GM18526 (cell line): ENCODE results near the gene WBP1L.

Experiments
- POLR2A ChIP-seq: IDR thresholded peaks from 3 replicates; pipeline ENCODE4 v1.6.1; 2011; ENCODE audit not compliant: insufficient read length; ENCODE audit errors: extremely low read depth

The WBP1L gene

DNA sequence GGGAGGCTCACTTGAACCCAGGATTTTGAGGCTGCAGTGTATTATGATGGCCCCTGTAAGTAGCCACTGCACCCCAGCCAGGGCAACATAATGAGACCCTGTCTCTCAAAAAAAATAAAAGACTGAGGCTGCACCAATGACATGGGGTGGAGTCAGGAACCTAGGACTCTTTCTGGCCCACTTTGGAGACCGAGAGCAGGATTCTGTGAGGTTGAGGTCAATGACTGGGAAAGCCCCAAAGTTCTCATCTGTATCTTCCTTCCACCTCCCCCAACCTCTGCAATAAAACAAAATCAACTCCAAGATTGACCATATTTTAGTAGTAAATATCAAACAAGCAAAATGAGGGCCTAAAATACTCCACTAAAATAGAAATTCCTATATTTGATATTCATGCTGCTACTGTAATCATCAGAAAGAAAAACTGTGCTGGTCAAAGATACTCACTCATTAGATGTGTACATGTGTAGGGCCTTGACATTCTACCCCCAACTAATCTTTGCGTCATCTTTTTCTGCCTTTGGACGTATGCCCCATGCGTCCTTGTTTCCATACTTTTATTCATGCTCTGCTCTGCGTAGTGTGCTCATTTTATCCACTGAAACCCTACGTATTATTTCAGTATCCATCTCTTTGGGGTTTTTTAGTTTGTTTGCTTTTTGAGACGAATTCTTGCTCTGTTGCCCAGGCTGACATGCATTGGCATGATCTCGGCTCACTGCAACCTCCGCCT lies 23.8 kb downstream of the WBP1L start:
- no peak for TF ChIP-seq POLR2A

DNA sequence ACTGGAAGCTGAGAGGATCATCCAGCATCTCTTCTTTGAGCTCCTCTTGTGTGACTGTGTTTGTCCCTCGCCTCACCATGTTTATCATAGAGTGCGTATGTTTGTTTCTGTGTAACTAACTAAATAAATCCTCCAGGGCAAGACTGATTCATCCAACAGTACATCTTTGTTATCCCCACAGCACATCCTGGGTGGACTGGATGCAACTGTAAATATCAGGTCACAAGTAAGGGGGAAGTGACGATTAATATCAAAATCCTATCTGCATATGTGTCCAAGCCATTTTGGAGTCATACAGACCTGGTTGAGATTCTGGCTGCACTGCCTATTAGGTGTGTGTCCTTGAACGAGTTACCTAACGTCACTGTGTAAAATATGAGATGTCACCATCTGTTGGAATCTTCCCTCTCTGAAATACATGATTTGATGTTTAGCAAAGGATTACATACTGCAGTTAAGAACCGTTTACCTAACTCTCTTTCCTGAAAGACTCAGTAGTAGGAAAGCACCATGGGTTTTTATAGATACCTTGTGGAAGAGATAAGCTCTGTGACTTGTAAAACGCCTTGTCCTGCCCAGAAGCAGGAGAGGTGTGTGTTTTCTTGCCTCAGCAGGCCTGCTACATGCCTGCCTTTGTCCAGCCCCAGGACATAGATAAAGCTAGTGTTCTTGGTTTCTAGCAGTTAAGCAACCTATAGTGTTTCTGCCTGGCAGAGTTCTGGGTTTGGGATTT lies 25.8 kb downstream of the WBP1L start:
- TF ChIP-seq POLR2A = no peak

DNA sequence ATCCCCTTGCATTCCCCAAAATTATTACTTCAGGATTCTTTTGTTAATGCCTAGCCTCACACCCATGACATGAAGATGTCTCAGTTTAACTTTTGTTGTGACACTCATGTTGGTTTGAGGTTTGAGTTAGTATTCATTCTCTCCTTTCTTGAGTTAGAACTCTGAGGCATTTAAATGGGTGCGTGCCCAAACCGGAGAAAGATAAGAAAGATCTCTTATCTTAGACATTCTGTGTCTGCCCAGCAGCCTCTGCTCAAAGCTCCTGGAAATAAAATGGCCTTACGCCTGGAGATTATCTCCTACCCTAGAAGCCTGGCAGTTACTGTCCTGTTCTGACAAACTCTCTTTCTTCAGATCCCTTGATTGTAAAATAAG lies 26.3 kb downstream of the WBP1L start:
- TF ChIP-seq POLR2A = no peak

DNA sequence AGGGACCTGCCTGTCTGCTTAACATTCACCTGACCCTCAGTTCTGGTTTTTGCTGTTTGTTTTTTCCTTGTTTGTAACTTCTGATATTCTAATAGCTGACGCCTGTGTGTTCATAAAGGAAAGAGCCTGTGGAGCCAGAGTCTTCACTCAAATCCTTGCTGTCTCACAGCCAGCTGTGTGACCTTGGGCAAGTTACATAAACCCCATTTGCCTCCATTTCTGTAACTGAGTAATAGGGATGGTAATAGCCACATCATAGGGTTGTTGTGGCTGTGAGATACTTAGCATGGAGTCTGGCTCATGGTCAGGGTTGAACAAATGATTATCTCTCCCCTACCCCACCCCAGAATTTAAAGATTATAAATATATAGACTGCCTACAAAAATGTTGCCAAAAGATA lies 27.0 kb downstream of the WBP1L start:
- no peak for TF ChIP-seq POLR2A

DNA sequence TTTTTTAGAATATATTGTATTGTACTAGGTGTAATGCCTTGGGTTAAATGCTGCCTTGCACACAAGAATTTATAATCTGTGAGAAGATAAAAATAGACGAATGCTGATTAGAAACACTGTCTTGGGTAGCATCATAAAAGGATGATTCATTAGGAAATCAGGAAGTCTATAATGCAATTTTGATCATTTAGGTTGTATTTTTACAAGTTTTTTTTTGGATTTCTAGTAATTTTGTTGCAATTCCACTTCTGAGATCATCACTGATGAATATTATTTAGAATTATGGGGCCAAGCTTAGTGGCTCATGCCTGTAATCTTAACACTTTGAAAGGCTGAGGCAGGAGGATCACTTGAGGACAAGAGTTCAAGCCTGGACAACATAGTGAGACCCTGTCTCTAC lies 29.6 kb downstream of the WBP1L start:
- TF ChIP-seq POLR2A = no peak

DNA sequence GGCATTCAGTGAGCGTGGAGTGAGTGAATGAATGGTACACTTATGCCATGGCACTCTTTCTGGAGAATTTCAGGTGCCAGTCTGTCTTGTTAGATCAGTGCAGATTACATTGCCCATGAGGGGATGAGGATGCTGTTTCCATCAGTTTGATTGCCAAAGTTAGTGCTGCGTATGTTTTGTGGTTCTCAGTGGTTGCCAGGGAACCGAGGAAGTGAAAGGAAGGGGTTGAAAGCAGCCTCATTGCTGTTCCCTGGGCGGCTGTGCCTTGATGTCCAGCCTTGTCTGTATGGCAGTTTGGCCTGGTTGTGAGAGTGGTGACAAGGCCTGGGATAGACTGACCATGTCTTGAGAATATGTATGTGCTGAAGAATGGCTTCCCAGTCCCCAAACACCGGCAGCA lies 30.2 kb downstream of the WBP1L start:
- TF ChIP-seq POLR2A = no peak

DNA sequence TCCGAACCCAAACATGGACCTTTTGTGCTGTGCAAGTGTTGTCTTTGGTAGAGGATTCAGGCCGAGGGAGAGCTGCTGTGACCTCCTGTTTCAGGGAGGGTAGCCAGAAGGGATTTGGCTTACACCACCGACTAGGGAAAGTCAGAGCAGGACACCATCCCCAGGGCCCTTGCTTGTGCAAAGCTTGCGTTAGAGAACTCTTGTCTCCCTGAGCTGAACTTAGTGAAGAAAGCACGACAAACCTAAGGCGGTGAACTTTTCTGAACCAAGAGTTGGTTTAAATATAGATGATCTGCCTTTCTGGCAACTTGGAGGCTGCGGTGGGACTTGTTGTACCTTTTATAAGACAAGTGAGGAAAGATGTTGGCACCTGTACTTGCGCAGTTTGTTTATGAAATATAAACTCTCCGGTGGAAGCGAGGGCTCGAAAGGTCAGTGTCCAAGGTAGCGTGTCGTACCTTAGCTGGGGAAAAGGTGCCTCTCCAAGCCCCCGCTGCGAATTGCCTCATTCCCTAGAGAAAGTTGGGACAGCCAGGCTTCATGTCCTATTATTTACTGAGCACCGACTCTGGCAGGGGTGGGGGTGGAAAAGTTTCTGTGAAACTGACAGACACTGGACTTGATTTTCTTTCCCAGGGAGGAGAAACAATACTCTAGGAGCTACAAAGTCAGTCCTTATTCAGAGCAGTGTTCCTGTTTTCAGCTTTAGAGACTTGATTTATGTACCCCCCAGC lies 31.6 kb downstream of the WBP1L start:
- no peak for TF ChIP-seq POLR2A

DNA sequence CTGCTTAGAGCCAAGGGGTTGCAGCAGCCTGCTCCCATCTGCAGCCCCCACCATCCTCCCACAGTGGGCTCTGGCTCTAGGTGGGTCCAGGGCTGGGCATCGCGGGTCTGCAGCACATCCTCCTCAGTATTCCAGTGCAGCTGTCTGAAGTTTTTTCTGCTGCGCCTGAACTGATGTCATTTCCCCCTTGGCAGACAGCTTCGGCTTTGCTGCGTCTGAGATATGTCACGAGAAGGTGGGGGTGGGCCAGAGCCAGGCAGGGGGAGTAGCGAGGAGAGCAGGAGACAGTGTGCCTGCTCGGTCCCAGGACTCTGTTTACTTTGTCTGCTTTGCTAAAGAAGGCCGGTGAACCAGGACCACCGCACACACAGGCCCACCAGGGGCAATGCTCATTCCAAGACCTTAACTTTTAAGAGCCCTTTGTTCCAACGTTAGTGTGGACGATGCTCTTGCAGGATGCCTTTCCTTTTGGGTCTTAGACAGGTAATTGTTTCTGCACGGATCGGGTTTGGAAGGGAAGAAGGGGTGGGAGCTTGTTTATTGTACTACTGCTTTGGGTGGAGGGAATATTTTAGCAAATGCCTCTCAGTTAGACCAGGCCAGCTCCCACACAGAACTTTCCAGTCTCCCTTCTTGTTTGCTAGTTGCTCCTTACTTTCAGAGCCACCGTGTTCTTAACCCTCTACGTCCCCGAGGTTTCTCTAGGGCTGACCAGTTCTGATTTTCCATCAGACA lies 32.4 kb downstream of the WBP1L start:
- TF ChIP-seq POLR2A = no peak

DNA sequence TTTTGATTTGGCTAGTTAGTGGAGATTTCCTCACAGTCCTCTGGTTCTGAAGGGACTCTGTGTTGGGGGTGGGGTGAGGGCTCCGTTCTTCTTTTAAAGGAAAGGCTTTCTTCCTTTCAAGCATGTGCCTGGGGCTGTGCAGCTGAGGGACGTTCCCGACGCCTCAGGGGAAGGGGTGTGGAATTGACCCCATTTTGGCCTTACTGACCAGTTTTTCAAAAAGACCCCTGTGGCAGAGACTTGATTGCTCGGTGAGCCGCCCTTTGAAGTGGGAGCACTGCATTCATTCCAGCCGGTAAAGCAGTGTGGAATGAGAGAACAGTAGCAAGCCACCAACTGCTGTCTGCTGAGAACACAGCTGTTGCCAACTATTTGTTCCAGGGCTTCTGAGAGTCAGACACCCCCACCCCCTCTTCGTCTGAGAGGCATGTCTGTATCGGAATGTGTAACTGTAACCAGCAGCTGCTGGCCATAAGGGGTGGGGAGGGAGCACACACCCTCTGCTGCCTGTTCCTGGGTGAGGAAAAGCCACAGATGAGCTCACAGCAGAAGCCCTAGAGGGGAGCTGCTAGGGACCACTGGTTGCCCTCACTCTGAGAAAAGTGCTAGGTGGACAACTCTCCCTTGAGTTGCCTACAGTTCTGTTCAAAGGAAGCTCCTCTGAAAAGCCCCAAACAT lies 33.2 kb downstream of the WBP1L start:
- no peak for TF ChIP-seq POLR2A

DNA sequence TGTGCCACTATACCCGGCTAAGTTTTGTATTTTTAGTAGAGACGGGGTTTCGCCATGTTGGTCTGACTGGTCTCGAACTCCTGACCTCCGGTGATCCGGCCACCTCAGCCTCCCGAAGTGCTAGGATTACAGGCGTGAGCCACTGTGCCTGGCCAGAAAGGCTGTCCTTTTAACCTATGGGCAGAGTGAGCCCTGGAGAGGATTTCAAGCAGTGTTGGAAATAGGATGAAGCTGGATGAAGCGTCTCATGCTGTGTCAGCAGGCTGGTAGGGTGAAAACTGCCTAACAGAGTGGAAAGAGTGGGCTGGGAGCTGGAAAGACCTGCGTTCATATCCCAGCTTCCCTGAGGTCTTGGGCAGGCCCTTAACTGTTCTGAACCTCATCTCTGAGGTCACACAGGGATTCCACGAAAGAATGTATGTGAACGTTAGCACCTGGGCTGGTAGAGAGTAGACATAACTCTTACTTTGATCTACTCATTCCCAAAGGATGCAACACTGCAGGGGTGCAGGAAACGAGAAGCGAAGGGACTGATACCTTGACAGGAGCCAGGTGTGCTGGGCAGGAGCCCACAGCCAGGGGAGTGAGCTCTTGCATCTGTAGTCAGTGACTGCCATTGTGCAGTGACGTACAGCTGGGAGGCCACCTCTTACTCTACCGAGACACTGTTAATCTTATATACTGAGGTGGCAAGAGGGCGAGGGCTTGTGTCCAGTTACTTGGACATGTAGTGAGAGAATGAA lies 34.1 kb downstream of the WBP1L start:
- TF ChIP-seq POLR2A = no peak

DNA sequence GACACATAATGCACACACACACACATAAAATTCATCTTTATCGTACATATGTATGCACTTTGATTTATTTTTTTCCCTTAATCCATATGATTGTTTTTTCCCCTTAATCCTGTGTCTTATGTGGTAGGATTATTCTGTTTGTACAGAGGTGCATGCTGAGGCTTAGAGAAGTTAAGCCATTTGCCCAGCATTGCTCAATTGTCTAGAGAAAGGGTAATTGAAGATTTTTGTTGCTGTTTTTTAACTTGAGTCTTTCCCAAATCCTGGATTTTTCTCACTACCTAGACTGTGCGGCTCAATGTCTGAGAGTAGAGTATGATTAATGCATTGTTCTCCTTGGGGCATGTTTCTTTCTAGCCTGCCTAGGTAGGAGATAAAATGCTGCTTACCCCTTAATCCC lies 35.0 kb downstream of the WBP1L start:
- no peak for TF ChIP-seq POLR2A

DNA sequence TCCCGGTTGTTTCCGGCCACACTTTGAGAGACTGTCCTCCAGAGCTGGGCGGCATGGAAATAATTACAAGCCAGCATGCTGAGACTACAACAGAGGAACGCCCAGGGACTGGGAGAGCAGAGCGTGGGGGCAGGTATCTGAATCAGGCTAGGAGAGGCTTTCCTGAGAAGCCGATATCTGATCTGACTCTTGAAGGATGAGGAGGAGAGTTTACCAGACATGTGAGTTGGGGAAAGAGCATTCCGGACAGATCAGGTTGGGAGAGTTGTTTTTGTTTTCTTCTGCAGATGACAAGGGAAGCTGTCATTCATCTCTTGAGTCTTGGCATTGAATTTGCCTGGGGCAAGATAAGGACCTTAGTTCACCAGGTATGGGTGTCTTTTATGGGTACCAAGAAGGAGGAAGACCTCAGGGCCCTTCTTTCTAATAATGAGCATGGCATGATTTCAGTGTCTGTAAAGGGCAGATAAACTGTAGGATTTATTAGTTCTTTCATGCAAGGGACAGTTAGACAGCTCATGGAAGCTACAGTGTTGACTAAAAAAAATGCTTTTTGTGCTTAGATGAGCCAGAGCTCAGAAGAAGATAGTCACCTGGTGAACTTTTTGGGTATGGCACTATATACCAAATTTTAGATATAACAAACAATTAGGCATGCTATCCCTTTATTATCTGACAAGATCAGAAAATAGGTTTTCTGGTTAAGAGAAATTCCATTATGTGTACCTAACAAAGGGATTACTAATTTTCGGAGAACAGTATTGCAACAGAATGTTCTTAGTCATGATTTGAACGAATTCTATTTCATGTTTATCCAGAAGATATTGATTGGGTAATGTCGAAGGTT lies 36.2 kb downstream of the WBP1L start:
- TF ChIP-seq POLR2A = no peak

DNA sequence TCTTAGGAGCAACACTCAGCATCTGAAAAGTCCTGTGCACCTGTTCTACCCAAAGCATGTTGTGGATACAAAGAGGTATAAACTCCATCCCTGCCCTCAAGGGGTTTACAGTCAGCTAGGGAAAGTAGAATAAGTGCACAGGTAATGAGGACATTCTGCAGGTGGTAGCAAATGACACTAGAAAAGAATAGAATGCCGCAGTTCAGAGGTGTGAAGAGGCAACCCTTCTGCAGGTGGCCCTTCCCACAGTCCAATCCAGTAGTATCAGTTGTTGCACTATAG lies 36.7 kb downstream of the WBP1L start:
- TF ChIP-seq POLR2A = no peak
